ENCODE measurements around the gene OMA1. TPM values are rescaled to one million over a fixed set of nuclear protein-coding genes. Genes with fewer than 3 reads are reported as not detected.

The OMA1 gene
- total RNA-seq, 4 donors from 2014 or later: 18.3 to 25.6 (median 19.4) TPM

DNA sequence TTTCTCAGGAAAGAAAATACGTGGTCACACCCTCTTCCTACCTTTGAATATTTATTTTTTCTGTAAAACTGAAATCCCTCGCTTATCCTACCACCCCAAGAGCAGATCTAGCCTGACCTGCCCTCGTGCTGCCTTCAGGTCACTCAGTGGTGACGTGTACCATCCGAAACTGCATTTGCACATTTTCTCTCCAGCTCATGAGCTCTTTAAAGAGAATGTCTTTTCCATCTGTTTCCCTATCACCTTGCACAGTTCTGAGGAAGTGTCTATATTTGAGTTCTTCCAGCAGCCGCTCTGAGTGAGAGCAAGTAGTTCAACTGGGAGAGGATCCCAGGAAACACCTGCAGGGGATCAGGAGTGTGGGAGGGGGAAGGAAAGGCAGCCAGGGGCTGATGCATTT, 91.7 kb downstream of the OMA1 start:
- TF ChIP-seq, protein P1, sequence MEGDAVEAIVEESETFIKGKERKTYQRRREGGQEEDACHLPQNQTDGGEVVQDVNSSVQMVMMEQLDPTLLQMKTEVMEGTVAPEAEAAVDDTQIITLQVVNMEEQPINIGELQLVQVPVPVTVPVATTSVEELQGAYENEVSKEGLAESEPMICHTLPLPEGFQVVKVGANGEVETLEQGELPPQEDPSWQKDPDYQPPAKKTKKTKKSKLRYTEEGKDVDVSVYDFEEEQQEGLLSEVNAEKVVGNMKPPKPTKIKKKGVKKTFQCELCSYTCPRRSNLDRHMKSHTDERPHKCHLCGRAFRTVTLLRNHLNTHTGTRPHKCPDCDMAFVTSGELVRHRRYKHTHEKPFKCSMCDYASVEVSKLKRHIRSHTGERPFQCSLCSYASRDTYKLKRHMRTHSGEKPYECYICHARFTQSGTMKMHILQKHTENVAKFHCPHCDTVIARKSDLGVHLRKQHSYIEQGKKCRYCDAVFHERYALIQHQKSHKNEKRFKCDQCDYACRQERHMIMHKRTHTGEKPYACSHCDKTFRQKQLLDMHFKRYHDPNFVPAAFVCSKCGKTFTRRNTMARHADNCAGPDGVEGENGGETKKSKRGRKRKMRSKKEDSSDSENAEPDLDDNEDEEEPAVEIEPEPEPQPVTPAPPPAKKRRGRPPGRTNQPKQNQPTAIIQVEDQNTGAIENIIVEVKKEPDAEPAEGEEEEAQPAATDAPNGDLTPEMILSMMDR (IDR thresholded peaks at IDR 0.05; ENCODE audit: low read depth): no peak

DNA sequence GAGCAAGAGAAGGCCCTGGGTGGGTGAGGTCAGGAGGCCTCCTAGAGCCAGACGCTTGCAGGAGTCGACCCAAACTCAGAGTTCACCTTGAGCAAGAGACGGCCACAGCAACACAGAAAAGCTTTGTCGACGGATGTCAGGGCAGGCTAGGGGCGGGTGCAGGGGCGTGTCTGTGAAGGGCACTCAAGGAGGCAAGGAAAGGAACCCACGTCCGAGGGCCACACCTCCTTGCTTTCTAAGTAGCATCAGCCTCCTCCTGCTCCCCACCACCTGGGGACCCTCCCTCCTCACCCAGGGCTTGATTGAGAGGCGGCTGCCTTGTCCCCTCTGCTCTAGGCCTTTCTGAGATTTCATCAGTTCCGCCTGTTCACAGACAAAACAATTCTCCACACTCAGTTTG, 92.1 kb downstream of the OMA1 start:
- TF ChIP-seq, protein P1 (IDR thresholded peaks at IDR 0.05; ENCODE audit: low read depth): no peak

DNA sequence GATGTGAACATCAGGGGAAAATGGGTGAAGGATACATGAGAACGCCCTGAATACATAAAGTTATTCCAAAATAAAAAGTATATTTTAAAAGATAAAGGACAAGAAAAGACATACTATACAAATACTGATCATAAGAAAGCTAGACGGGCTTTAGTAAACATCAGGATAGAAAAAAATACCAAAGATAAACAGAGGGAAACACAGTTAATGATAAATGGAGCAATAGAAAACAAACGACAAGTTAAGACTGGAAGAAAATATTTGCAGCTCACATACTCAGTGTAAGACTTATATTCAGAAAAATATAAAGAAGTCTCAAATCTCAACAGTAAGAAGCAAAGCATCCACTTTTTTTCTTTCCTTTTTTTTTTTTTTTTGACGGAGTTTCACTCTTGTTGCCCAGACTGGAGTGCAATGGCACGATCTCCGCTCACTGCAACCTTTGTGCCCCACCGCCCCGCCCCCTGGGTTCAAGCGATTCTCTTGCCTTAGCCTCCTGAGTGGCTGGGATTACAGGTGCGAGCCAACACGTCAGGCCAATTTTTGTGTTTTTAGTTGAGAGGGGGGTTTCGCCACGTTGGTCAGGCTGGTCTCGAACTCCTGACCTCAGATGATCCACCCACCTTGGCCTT, 94.8 kb downstream of the OMA1 start:
- TF ChIP-seq, protein P1 (IDR thresholded peaks at IDR 0.05; ENCODE audit: low read depth): no peak

DNA sequence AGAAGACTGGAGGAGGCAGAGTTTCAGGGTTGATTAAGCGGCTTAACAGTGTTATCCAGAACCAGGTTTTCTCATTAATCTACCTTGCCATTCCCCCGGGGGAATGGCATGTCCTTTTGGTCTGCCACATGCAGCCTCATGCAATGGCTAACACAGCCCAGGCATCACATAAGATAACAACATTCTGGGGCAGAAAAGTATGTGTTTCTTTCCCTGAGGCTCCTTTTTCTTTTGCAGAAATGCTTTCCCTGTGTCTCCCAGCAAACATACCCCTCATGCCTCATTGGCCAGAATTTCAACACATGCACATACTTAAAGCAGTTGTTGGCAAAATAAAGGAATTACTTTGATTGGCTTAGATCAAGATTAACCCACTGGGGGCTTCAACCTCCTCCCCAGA, 98.6 kb downstream of the OMA1 start:
- TF ChIP-seq, protein P1 (IDR thresholded peaks at IDR 0.05; ENCODE audit: low read depth): no peak

DNA sequence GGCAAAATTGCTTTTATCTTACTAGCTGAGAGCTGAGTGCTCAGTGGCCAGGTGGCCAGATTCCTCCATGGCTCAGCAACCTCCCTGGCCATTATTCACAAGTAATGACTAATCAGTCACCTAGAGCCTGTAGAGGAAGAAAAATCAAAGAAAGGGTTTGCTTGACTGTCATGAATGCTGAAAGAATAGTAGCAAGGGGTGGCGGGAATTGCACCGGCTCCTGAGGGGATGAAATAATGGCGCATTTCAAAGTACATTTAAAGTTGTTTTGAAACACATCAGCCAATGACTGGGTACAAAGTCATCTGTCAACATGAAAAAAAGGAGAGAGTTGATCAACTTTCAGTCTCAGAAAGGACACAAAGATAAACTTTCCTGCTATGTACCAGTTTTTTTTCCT, 99.5 kb downstream of the OMA1 start:
- TF ChIP-seq, protein P1 (IDR thresholded peaks at IDR 0.05; ENCODE audit: low read depth): no peak

DNA sequence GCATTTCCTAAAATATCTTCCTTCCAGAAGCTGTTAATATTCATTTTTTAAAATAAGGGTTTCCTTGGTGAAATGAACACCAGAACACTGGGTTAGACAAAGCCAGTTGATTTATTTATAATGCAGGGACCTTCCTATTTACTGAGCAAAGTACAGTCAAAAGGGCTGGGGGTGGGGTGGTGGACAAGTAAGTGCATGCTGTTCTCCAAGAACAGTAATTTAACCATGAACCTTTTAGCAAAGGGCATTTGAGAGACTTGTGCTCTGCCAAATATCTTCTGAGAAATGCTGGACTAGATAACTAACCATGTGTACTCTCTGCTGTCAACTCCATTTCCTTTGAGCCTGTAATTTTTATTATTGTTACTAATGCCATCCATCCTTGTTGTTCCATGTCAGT, 100.2 kb downstream of the OMA1 start:
- TF ChIP-seq, protein P1 (IDR thresholded peaks at IDR 0.05; ENCODE audit: low read depth): no peak

DNA sequence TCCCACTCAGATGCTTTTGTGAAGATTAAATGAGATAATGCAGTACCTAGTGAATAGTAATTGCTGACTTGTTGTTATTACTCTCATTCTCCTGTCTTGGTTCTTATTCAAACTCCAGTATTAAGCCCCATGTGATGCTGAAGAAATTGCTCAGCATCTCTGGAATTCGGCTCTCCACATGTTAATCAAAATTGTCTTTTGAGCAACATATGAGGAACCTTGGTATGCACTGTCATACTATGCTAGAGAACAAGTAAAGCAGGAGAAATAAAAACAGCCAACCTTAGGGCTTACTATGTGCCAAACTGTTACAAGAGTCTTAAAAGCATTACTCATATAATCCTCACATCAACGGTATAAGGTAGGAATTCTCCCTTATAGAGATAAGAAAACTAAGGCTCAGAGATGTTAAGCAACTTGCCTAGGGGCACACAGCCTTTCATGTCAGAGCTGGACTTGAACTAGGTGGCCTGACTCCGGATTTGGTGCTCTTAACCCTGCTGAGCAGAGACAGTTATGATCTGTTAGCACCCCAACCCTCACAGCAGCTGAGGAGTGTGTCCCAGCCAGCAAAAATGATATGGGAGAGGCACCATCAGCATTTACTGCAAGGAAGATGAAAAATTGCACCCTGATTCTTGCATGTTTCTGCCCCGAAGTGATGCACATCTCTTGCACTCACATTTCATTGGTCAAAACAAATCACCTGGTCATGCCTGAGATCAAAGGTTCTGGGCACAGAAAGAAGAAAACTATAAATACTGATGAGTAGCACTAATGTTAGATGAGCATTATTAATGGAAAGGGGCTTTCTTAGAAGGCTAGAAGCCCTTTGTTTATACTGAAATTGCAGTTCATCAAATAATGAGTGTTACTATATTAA, 102.3 kb downstream of the OMA1 start:
- TF ChIP-seq, protein P1 (IDR thresholded peaks at IDR 0.05; ENCODE audit: low read depth): no peak

Data from subcutaneous adipose tissue (tissue), 4 donors.